Ishikawa (cell line): ENCODE results near the gene KDM2B.

ENCODE experiments used
- EGR1 ChIP-seq: IDR thresholded peaks from 2 replicates; pipeline ENCODE4 v1.6.1; 2012
- EP300 ChIP-seq: IDR thresholded peaks from 2 replicates; pipeline ENCODE4 v1.6.1; 2012; ENCODE audit warnings: borderline replicate concordance
- NFIC ChIP-seq: IDR thresholded peaks from 2 replicates; pipeline ENCODE4 v1.6.1; 2012
- RAD21 ChIP-seq: IDR thresholded peaks from 2 replicates; pipeline ENCODE4 v1.6.1; 2012; ENCODE audit warnings: low read depth
- REST ChIP-seq: IDR thresholded peaks from 2 replicates; pipeline ENCODE4 v1.6.1; 2012; ENCODE audit warnings: low read depth, mild to moderate bottlenecking
- TCF12 ChIP-seq: IDR thresholded peaks from 2 replicates; pipeline ENCODE4 v1.6.1; 2012; ENCODE audit warnings: low read depth
- USF1 ChIP-seq: IDR thresholded peaks from 2 replicates; pipeline ENCODE4 v1.6.1; 2012
- ZBTB7A ChIP-seq: IDR thresholded peaks from 2 replicates; pipeline ENCODE4 v1.6.1; 2012; ENCODE audit warnings: low read depth

- TF ChIP-seq TCF12 (no peak), EGR1 (no peak), USF1 (no peak), RAD21 (no peak), EP300 (no peak), REST (no peak), ZBTB7A (no peak), NFIC (no peak)
Measured at GRCh38 chr12:121464331-121464730, 116.5 kb downstream of the KDM2B start.
